H1 (cell line): ENCODE results near the gene DTNB. TPM values are rescaled to one million over a fixed set of nuclear protein-coding genes. Genes with fewer than 3 reads are reported as not detected.

ENCODE experiments used
- CTCF ChIA-PET: fragments of 300-600 bp; sonication (Branson Sonifier 250); formaldehyde crosslinking; loops from one replicate; lab custom pipeline; 2021; ENCODE audit not compliant: partially characterized antibody; lab: Charles Lee
- POLR2A ChIA-PET: fragments of 300-600 bp; sonication (Branson Sonifier 250); formaldehyde crosslinking; loops from one replicate; lab custom pipeline; 2021; ENCODE audit warnings: inconsistent platforms; ENCODE audit not compliant: partially characterized antibody; lab: Charles Lee
- DNase-seq, 2 experiments: peaks; one replicate each; pipeline versions ENCODE4 v3.0.0 to v3.0.0-alpha.2; 2010 to 2022; ENCODE audit warnings: low spot score in 2 of 2, low read depth in 1 of 2, mixed read lengths in 1 of 2
- FAIRE-seq: peaks from 2 replicates; lab custom pipeline; 2011; peaks lifted over from hg19 to GRCh38; lab: Jason Lieb, UNC
- H2AFZ ChIP-seq: 2 replicates; pipeline ENCODE4 v1.8.1; 2012; ENCODE audit warnings: low read length, inconsistent platforms
- H2AK5ac ChIP-seq: 2 replicates; pipeline ENCODE4 v1.6.1; 2013; ENCODE audit warnings: low read depth, low read length
- H2BK120ac ChIP-seq: replicated peaks from 2 replicates; pipeline ENCODE3; 2013; ENCODE audit warnings: low read depth, low read length, inconsistent platforms
- H2BK12ac ChIP-seq: 2 replicates; pipeline ENCODE4 v1.6.1; 2013; ENCODE audit warnings: low read depth, low read length
- H2BK15ac ChIP-seq: 2 replicates; pipeline ENCODE4 v1.6.1; 2013; ENCODE audit warnings: low read length
- H2BK20ac ChIP-seq: 2 replicates; pipeline ENCODE4 v1.6.1; 2013; ENCODE audit warnings: low read length
- H2BK5ac ChIP-seq: 2 replicates; pipeline ENCODE4 v1.6.1; 2013; ENCODE audit warnings: low read depth, low read length
- H3K14ac ChIP-seq: 2 replicates; pipeline ENCODE4 v1.6.1; 2013; ENCODE audit warnings: inconsistent platforms; ENCODE audit not compliant: insufficient read length
- H3K18ac ChIP-seq: 2 replicates; pipeline ENCODE4 v1.6.1; 2013; ENCODE audit warnings: low read length; ENCODE audit errors: extremely low read depth
- H3K23ac ChIP-seq: 2 replicates; pipeline ENCODE4 v1.6.1; 2013; ENCODE audit warnings: inconsistent platforms; ENCODE audit not compliant: insufficient read length
- H3K23me2 ChIP-seq: 2 replicates; pipeline ENCODE4 v1.6.1; 2013; ENCODE audit warnings: low read depth, low read length
- H3K27ac ChIP-seq: 2 replicates; pipeline ENCODE4 v1.6.1; 2011; ENCODE audit warnings: low read depth, low read length, inconsistent platforms
- H3K27me3 ChIP-seq, 4 experiments: replicated peaks in 1 of 4; 1 replicate in 1 of 4; 2 replicates in 3 of 4; pipeline versions ENCODE4 v1.6.1 to v1.8.1; 2011 to 2013; ENCODE audit warnings: low read length in 3 of 4, mild to moderate bottlenecking in 3 of 4, inconsistent platforms in 2 of 4, mixed read lengths in 2 of 4, moderate library complexity in 1 of 4; ENCODE audit not compliant: control insufficient read depth in 3 of 4, insufficient read depth in 3 of 4; ENCODE audit errors: extremely low read depth in 1 of 4
- H3K36me3 ChIP-seq, 4 experiments: 2 replicates each; pipeline versions ENCODE4 v1.6.1 to v1.8.1; 2011 to 2013; ENCODE audit warnings: mild to moderate bottlenecking in 4 of 4, low read length in 3 of 4, moderate library complexity in 2 of 4, control low read depth in 1 of 4, inconsistent platforms in 1 of 4; ENCODE audit not compliant: insufficient read depth in 4 of 4, control insufficient read depth in 2 of 4
- H3K4ac ChIP-seq: replicated peaks from 2 replicates; pipeline ENCODE3; 2013; ENCODE audit warnings: low read length, low read depth, mixed read lengths, inconsistent platforms; ENCODE audit not compliant: insufficient read length
- H3K4me1 ChIP-seq, 4 experiments: replicated peaks in 1 of 4; 1 replicate in 1 of 4; 2 replicates in 3 of 4; pipeline versions ENCODE4 v1.6.1 to v1.8.1; 2011 to 2013; ENCODE audit warnings: low read length in 3 of 4, inconsistent platforms in 2 of 4, mixed read lengths in 1 of 4; ENCODE audit not compliant: insufficient read depth in 4 of 4, control insufficient read depth in 3 of 4
- H3K4me2 ChIP-seq, 2 experiments: 2 replicates each; pipeline versions ENCODE4 v1.6.1 to v1.8.1; 2011 to 2013; ENCODE audit warnings: low read depth in 2 of 2, low read length in 2 of 2, control low read depth in 1 of 2, inconsistent platforms in 1 of 2, mild to moderate bottlenecking in 1 of 2; ENCODE audit not compliant: insufficient read depth in 1 of 2
- H3K4me3 ChIP-seq, 4 experiments: fragments of 200-600, 300-600 bp in 1 of 4; sonication (generic), shearing (Covaris generic), sonication (Bioruptor Twin) in 1 of 4; 2 replicates each; pipeline versions ENCODE4 v1.5.1 to v1.8.1; 2011 to 2016; ENCODE audit warnings: low read length in 4 of 4, low read depth in 3 of 4, control low read depth in 2 of 4, inconsistent platforms in 2 of 4, mild to moderate bottlenecking in 2 of 4, mixed read lengths in 1 of 4, moderate library complexity in 1 of 4; ENCODE audit not compliant: insufficient read depth in 2 of 4; ENCODE audit errors: extremely low read depth in 1 of 4
- H3K56ac ChIP-seq: replicated peaks from 2 replicates; pipeline ENCODE3; 2013; ENCODE audit warnings: low read depth, mild to moderate bottlenecking, mixed read lengths, low read length, inconsistent platforms; ENCODE audit not compliant: insufficient read length
- H3K79me1 ChIP-seq: 2 replicates; pipeline ENCODE4 v1.6.1; 2013; ENCODE audit warnings: low read depth, low read length, control low read depth
- H3K79me2 ChIP-seq, 2 experiments: 2 replicates each; pipeline versions ENCODE4 v1.6.1 to v1.8.1; 2012 to 2013; ENCODE audit warnings: low read length in 2 of 2, mild to moderate bottlenecking in 2 of 2, inconsistent platforms in 1 of 2; ENCODE audit not compliant: insufficient read depth in 2 of 2, control insufficient read depth in 1 of 2
- H3K9ac ChIP-seq, 4 experiments: replicated peaks in 1 of 4; 1 replicate in 1 of 4; 2 replicates in 3 of 4; pipeline versions ENCODE4 v1.6.1 to v1.8.1; 2011 to 2013; ENCODE audit warnings: low read depth in 3 of 4, low read length in 3 of 4, control low read depth in 2 of 4, mild to moderate bottlenecking in 2 of 4, moderate library complexity in 2 of 4, inconsistent platforms in 1 of 4; ENCODE audit errors: extremely low read depth in 1 of 4
- H3K9me3 ChIP-seq, 2 experiments: 2 replicates each; pipeline versions ENCODE4 v1.6.1 to v1.8.1; 2012 to 2013; ENCODE audit warnings: mild to moderate bottlenecking in 2 of 2, moderate library complexity in 2 of 2, control low read depth in 1 of 2, inconsistent platforms in 1 of 2, low read depth in 1 of 2, low read length in 1 of 2, mixed read lengths in 1 of 2; ENCODE audit not compliant: insufficient read depth in 2 of 2
- H4K20me1 ChIP-seq, 2 experiments: replicated peaks in 1 of 2; 2 replicates each; pipeline versions ENCODE3 to v1.8.1; 2011 to 2013; ENCODE audit warnings: inconsistent platforms in 2 of 2, low read length in 2 of 2, mild to moderate bottlenecking in 1 of 2; ENCODE audit not compliant: insufficient read depth in 2 of 2, control insufficient read depth in 1 of 2
- H4K5ac ChIP-seq: 2 replicates; pipeline ENCODE4 v1.6.1; 2013; ENCODE audit warnings: low read length, low read depth, mixed read lengths, inconsistent platforms; ENCODE audit not compliant: insufficient read length
- H4K8ac ChIP-seq: 2 replicates; pipeline ENCODE4 v1.8.0; 2013; ENCODE audit warnings: mild to moderate bottlenecking, moderate library complexity, low read length, inconsistent platforms; ENCODE audit not compliant: insufficient read depth; ENCODE audit errors: extremely low read depth
- H4K91ac ChIP-seq: replicated peaks from 2 replicates; pipeline ENCODE3; 2013; ENCODE audit warnings: low read length, mixed read lengths, inconsistent platforms; ENCODE audit not compliant: insufficient read length
- ASH2L ChIP-seq: fragments of 200-600, 300-600 bp; sonication (generic); IDR thresholded peaks from one replicate; pipeline ENCODE4 v1.7.1; 2017; ENCODE audit warnings: low read length
- E2F6 ChIP-seq: IDR thresholded peaks from 2 replicates; pipeline ENCODE4 v1.6.1; 2012; ENCODE audit warnings: inconsistent platforms
- EZH2 ChIP-seq: fragments of 200-600 bp; sonication (generic); IDR thresholded peaks from 2 replicates; pipeline ENCODE4 v1.7.1; 2012; ENCODE audit warnings: low read depth, mild to moderate bottlenecking, moderate library complexity, low read length, inconsistent platforms; ENCODE audit not compliant: severe bottlenecking
- HDAC6 ChIP-seq: IDR thresholded peaks from one replicate; pipeline ENCODE4 v1.7.1; 2012; ENCODE audit warnings: low read depth, mild to moderate bottlenecking, inconsistent platforms, low read length, moderate library complexity
- JUND ChIP-seq: IDR thresholded peaks from 2 replicates; pipeline ENCODE4 v1.6.1; 2011; ENCODE audit warnings: mild to moderate bottlenecking, improper control_type of control experiment, low read length
- NRF1 ChIP-seq: IDR thresholded peaks from 2 replicates; pipeline ENCODE4 v1.6.1; 2011; ENCODE audit warnings: mild to moderate bottlenecking, low read depth, low read length, improper control_type of control experiment
- POLR2A ChIP-seq, 2 experiments: IDR thresholded peaks; 1 replicate in 1 of 2; 2 replicates in 1 of 2; pipeline ENCODE4 v1.6.1; 2011; ENCODE audit warnings: low read depth in 2 of 2, low read length in 2 of 2, mild to moderate bottlenecking in 2 of 2; ENCODE audit errors: control extremely low read depth in 1 of 2
- RBBP5 ChIP-seq: IDR thresholded peaks from 2 replicates; pipeline ENCODE4 v1.7.1; 2012; ENCODE audit warnings: low read depth, mild to moderate bottlenecking, inconsistent platforms, low read length, moderate library complexity, borderline replicate concordance
- SIRT6 ChIP-seq: IDR thresholded peaks from one replicate; pipeline ENCODE4 v1.7.1; 2012; ENCODE audit warnings: low read length, inconsistent platforms
- SP4 ChIP-seq: IDR thresholded peaks from 2 replicates; pipeline ENCODE4 v1.6.1; 2012; ENCODE audit warnings: low read length, inconsistent platforms
- SUZ12 ChIP-seq: fragments of 200-600 bp; sonication (generic); IDR thresholded peaks from 2 replicates; pipeline ENCODE4 v1.6.1; 2012; ENCODE audit warnings: mild to moderate bottlenecking, inconsistent platforms, low read length, moderate library complexity, mixed read lengths
- TBP ChIP-seq: IDR thresholded peaks from 2 replicates; pipeline ENCODE4 v1.6.1; 2011; ENCODE audit warnings: low read depth, low read length, improper control_type of control experiment
- TCF12 ChIP-seq: IDR thresholded peaks from 2 replicates; pipeline ENCODE4 v1.6.1; 2011; ENCODE audit warnings: low read depth, mild to moderate bottlenecking, low read length
- WGBS, 2 experiments: shearing (Covaris generic) in 1 of 2; methylation state at CpG; one replicate each; pipeline versions ENCODE4 v1.1.6 to v1.1.7; 2013 to 2015; ENCODE audit warnings: low lambda C conversion rate in 2 of 2, mixed read lengths in 2 of 2, inconsistent platforms in 1 of 2, low coverage in 1 of 2, missing lambda C conversion rate in 1 of 2; ENCODE audit not compliant: insufficient replicate concordance in 2 of 2, insufficient coverage in 1 of 2, insufficient read length in 1 of 2; ENCODE audit errors: extremely low coverage in 1 of 2, missing lambda C conversion rate in 1 of 2; 5-methylcytosine and 5-hydroxymethylcytosine counted together
- polyA plus RNA-seq, 7 experiments: library from polyadenylated mRNA; depleted of rRNA in 3 of 7; stranded (reverse) in 5 of 7; unstranded in 2 of 7; fragments of >200 nt in 5 of 7; fragments of 200-250 nt in 2 of 7; gene quantifications; 1 replicate in 5 of 7; 2 replicates in 1 of 7; 4 replicates in 1 of 7; pipeline versions ENCODE4 v1.2.1 to v1.2.3, GENCODE V29; 2011 to 2013; ENCODE audit warnings: missing spikeins in 2 of 7, mixed read lengths in 2 of 7
- total RNA-seq: library from RNA; stranded (reverse); fragmentation: NEBNext Ultra II Directional; extraction: Animal tissue kit (Norgen Biotek cat#: 25700); gene quantifications from 2 replicates; pipeline ENCODE4 v1.2.1, GENCODE V29; 2021
- TF ChIP-seq, protein P1 (sequence below): IDR thresholded peaks from 2 replicates; pipeline ENCODE4 v1.6.1; 2012; ENCODE audit warnings: low read length, inconsistent platforms

Gene DTNB
- total and polyA plus RNA-seq, 2 of the 8 experiments (the other 6 are each of a cell fraction or from before 2014, with no cell fraction given) = 39.6 to 49.5 TPM

DNA sequence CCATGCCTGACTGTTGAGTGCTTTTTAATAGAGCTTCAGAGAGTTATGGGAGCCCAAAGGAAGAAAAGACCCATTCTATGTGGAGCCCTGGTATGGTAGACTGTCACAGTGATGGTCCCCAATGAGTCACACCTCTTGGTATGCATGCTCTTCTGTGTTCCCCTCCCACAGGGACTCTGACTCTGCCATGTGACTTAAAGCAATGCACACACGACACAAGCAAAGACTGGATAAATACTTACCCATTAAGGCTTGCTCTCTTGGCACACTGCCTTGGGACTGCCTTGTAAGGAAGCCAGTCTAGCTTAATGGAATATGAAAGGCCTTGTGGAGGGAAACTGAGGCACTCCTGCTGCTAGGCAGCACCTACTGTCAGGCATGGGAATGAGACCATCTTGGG lies 16.7 kb upstream of the DTNB start:
- Histone ChIP-seq H4K91ac (no peak overlapping the region), H3K4me3 (no peak overlapping the region), H3K9me3 (no peaks in the 10 kb centered on the region), H3K23me2 (no peaks in the 10 kb centered on the region), H3K23ac (no peak overlapping the region), H2AK5ac (no peak overlapping the region), H3K27ac (no peak overlapping the region), H4K20me1 (no peaks in the 10 kb centered on the region), H3K79me2 (no peaks in the 10 kb centered on the region), H3K4me1 (no peaks in the 10 kb centered on the region; a peak in 1 of 7 replicates), H2BK120ac (no peak overlapping the region), H3K27me3 (no peaks in the 10 kb centered on the region), H2BK12ac (no peak overlapping the region), H4K8ac (no peak overlapping the region), H3K9ac (no peak overlapping the region), H3K4ac (no peak overlapping the region), H3K4me2 (no peak overlapping the region), H2BK5ac (no peak overlapping the region), H3K79me1 (no peaks in the 10 kb centered on the region), H3K18ac (no peak overlapping the region), H2BK20ac (no peak overlapping the region), H2AFZ (no peak overlapping the region), H3K56ac (no peak overlapping the region), H3K36me3 (no peaks in the 10 kb centered on the region), H3K14ac (no peak overlapping the region), H2BK15ac (no peak overlapping the region), H4K5ac (no peak overlapping the region)
- no peak for DNase-seq
- ChIA-PET CTCF (interaction anchor here (1.0 to 8.4 kb wide), 3 partner anchors 9 to 82 kb away, joined by 4 to 110 read pairs (median 4); no protein-coding TSS in a partner anchor), POLR2A (no interaction called here)
- FAIRE-seq = no peak
- WGBS, 2 experiments = 82% methylated on average over 1 of the region's 1 CpG; no CpG with 5 or more reads in 1 of the 2 experiments
- TF ChIP-seq, protein P1, sequence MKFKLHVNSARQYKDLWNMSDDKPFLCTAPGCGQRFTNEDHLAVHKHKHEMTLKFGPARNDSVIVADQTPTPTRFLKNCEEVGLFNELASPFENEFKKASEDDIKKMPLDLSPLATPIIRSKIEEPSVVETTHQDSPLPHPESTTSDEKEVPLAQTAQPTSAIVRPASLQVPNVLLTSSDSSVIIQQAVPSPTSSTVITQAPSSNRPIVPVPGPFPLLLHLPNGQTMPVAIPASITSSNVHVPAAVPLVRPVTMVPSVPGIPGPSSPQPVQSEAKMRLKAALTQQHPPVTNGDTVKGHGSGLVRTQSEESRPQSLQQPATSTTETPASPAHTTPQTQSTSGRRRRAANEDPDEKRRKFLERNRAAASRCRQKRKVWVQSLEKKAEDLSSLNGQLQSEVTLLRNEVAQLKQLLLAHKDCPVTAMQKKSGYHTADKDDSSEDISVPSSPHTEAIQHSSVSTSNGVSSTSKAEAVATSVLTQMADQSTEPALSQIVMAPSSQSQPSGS = no peak
- TF ChIP-seq JUND (no peak; the same call in 1 of the 2 replicates), RBBP5 (no peak), SP4 (no peak), TCF12 (no peak), E2F6 (no peak), EZH2 (no peak), NRF1 (no peak), SUZ12 (no peak), ASH2L (no peak), TBP (no peak), POLR2A (IDR thresholded peaks at IDR 0.05; ENCODE audit: control extremely low read depth in 1 of 2, low read depth in 2 of 2, low read length in 2 of 2) (no peak), HDAC6 (no peak), SIRT6 (no peak)
